SK-N-SH treated with all-trans-retinoic acid at 6 μM for 48 hours (cell line): ENCODE results near the gene UBAP1L.

Experiments used
- ATAC-seq: fragments of 200-7000 bp; cut with Tn5 transposase; 3 replicates; pipeline ENCODE4 v1.9.1; 2020; ENCODE audit warnings: mild to moderate bottlenecking, moderate library complexity
- ARNTL ChIP-seq: fragments of 450-650 bp; formaldehyde crosslinking; IDR thresholded peaks from 2 replicates; pipeline ENCODE4 v1.5.0; 2020; ENCODE audit warnings: low read depth, mild to moderate bottlenecking, moderate library complexity, borderline replicate concordance
- BACH2 ChIP-seq: fragments of 250-450 bp; sonication (Bioruptor Pico); IDR thresholded peaks from 2 replicates; pipeline ENCODE4 v1.9.0; 2021; ENCODE audit warnings: mild to moderate bottlenecking, borderline replicate concordance
- CREB5 ChIP-seq: fragments of 250-450 bp; sonication (Bioruptor Pico); IDR thresholded peaks from 2 replicates; pipeline ENCODE4 v1.5.1; 2020; ENCODE audit warnings: low read depth, mild to moderate bottlenecking, moderate library complexity
- CSDC2 ChIP-seq: fragments of 250-450 bp; sonication (Bioruptor Pico); IDR thresholded peaks from 2 replicates; pipeline ENCODE4 v1.5.0; 2020; ENCODE audit warnings: mild to moderate bottlenecking, moderate library complexity
- ESRRG ChIP-seq: fragments of 250-450 bp; sonication (Bioruptor Pico); IDR thresholded peaks from 2 replicates; pipeline ENCODE4 v1.6.1; 2021; ENCODE audit warnings: mild to moderate bottlenecking
- GLIS3 ChIP-seq: fragments of 250-450 bp; sonication (Bioruptor Pico); IDR thresholded peaks from 2 replicates; pipeline ENCODE4 v1.5.0; 2020; ENCODE audit warnings: mild to moderate bottlenecking, moderate library complexity
- ISL1 ChIP-seq: fragments of 250-450 bp; sonication (Bioruptor Pico); IDR thresholded peaks from 2 replicates; pipeline ENCODE4 v2.1.2; 2022; ENCODE audit warnings: mild to moderate bottlenecking, moderate library complexity
- RARB ChIP-seq: fragments of 250-450 bp; sonication (Bioruptor Pico); IDR thresholded peaks from 2 replicates; pipeline ENCODE4 v1.8.0; 2021; ENCODE audit warnings: mild to moderate bottlenecking, moderate library complexity
- SNAI2 ChIP-seq: fragments of 250-450 bp; sonication (Bioruptor Pico); IDR thresholded peaks from 2 replicates; pipeline ENCODE4 v1.5.0; 2020; ENCODE audit warnings: mild to moderate bottlenecking, moderate library complexity
- TCF4 ChIP-seq: fragments of 250-450 bp; sonication (Bioruptor Pico); IDR thresholded peaks from 2 replicates; pipeline ENCODE4 v1.8.0; 2021; ENCODE audit warnings: mild to moderate bottlenecking, moderate library complexity, borderline replicate concordance
- TOX ChIP-seq: fragments of 250-450 bp; sonication (Bioruptor Pico); IDR thresholded peaks from 2 replicates; pipeline ENCODE4 v1.8.0; 2021; ENCODE audit warnings: mild to moderate bottlenecking, moderate library complexity, borderline replicate concordance
- ZC3H10 ChIP-seq: fragments of 250-450 bp; sonication (Bioruptor Pico); IDR thresholded peaks from 2 replicates; pipeline ENCODE4 v1.5.1; 2021; ENCODE audit warnings: mild to moderate bottlenecking, moderate library complexity
- ZFP3 ChIP-seq: fragments of 250-450 bp; sonication (Bioruptor Pico); IDR thresholded peaks from 2 replicates; pipeline ENCODE4 v1.5.0; 2020; ENCODE audit warnings: mild to moderate bottlenecking, moderate library complexity
- ZFP30 ChIP-seq: fragments of 450-650 bp; formaldehyde crosslinking; IDR thresholded peaks from 2 replicates; pipeline ENCODE4 v1.5.0; 2022; ENCODE audit warnings: mild to moderate bottlenecking, moderate library complexity
- ZNF565 ChIP-seq: fragments of 450-650 bp; formaldehyde crosslinking; conservative IDR thresholded peaks from 2 replicates; pipeline ENCODE4 v1.5.0; 2020; ENCODE audit warnings: low read depth, mild to moderate bottlenecking, moderate library complexity
- ZNF8 ChIP-seq: fragments of 450-650 bp; formaldehyde crosslinking; IDR thresholded peaks from 2 replicates; pipeline ENCODE4 v1.5.0; 2020; ENCODE audit warnings: mild to moderate bottlenecking, moderate library complexity
- TF ChIP-seq, protein P1 (sequence below): fragments of 250-450 bp; sonication (Bioruptor Pico); IDR thresholded peaks from 2 replicates; pipeline ENCODE4 v1.8.0; 2021; ENCODE audit warnings: low read depth, mild to moderate bottlenecking, moderate library complexity, borderline replicate concordance
- TF ChIP-seq, protein P2 (sequence below): fragments of 250-450 bp; sonication (Bioruptor Pico); IDR thresholded peaks from 2 replicates; pipeline ENCODE4 v1.5.1; 2021; ENCODE audit warnings: mild to moderate bottlenecking, moderate library complexity
- TF ChIP-seq, protein P3 (sequence below): fragments of 250-450 bp; sonication (Bioruptor Pico); IDR thresholded peaks from 2 replicates; pipeline ENCODE4 v1.5.0; 2020; ENCODE audit warnings: mild to moderate bottlenecking, moderate library complexity

Gene UBAP1L

DNA sequence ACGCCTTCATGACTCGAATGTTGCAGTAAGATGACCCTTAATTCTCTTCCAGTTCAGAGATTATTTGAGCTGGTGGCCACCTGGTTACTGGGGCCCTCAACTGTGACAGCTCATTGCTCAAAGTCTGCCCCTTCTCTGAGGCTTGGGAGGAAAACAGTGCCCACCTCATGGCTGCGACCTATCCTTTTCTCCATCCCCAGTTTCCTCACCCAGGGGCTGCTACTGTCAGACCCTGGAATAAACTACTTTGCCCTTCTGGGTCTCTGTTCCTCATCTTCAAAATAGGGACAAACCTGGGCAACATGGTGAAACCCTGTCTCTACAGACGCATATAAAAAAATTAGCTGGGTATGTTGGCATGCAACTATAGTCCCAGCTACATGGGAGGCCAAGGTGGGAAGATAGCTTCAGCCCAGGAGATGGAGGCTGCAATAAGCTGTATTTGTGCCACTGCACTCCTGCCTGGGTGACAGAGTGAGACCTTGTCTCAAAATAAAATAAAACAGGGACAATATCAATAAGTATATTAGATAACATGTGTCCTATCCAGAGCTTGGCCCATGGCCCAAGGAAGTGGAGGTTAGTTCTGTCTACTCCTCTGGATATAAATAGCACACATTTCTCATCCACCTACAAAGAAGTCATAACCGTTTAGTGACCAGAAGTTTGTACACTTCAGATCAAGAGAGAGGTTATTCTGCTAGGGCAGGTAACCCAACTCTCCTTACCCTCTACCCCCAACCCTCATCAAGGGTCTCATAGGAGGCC lies 45.0 kb downstream of the UBAP1L start:
- no peak for ATAC-seq
- TF ChIP-seq ESRRG (no peak), ZNF565 (CRISPR knock-in tag) (no peak), GLIS3 (CRISPR knock-in tag) (no peak), TOX (CRISPR knock-in tag) (no peak), ARNTL (CRISPR knock-in tag) (no peak), ZFP3 (CRISPR knock-in tag) (no peak), ZFP30 (no peak), ZC3H10 (CRISPR knock-in tag) (no peak), TCF4 (no peak)
- TF ChIP-seq, protein P1, sequence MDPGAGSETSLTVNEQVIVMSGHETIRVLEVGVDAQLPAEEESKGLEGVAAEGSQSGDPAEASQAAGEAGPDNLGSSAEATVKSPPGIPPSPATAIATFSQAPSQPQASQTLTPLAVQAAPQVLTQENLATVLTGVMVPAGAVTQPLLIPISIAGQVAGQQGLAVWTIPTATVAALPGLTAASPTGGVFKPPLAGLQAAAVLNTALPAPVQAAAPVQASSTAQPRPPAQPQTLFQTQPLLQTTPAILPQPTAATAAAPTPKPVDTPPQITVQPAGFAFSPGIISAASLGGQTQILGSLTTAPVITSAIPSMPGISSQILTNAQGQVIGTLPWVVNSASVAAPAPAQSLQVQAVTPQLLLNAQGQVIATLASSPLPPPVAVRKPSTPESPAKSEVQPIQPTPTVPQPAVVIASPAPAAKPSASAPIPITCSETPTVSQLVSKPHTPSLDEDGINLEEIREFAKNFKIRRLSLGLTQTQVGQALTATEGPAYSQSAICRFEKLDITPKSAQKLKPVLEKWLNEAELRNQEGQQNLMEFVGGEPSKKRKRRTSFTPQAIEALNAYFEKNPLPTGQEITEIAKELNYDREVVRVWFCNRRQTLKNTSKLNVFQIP (CRISPR knock-in tag): no peak
- TF ChIP-seq, protein P2, sequence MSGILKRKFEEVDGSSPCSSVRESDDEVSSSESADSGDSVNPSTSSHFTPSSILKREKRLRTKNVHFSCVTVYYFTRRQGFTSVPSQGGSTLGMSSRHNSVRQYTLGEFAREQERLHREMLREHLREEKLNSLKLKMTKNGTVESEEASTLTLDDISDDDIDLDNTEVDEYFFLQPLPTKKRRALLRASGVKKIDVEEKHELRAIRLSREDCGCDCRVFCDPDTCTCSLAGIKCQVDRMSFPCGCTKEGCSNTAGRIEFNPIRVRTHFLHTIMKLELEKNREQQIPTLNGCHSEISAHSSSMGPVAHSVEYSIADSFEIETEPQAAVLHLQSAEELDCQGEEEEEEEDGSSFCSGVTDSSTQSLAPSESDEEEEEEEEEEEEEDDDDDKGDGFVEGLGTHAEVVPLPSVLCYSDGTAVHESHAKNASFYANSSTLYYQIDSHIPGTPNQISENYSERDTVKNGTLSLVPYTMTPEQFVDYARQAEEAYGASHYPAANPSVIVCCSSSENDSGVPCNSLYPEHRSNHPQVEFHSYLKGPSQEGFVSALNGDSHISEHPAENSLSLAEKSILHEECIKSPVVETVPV (CRISPR knock-in tag): no peak

GRCh38 chr15:65069179-65069578 lies 45.8 kb downstream of the UBAP1L start:
- TF ChIP-seq, protein P2 (CRISPR knock-in tag): no peak
- TF ChIP-seq CREB5 (CRISPR knock-in tag) (no peak), ARNTL (CRISPR knock-in tag) (no peak), TOX (CRISPR knock-in tag) (no peak), GLIS3 (CRISPR knock-in tag) (no peak), ZFP30 (no peak), RARB (CRISPR knock-in tag) (no peak), ZC3H10 (CRISPR knock-in tag) (no peak), CSDC2 (no peak), ISL1 (CRISPR knock-in tag) (no peak), ESRRG (no peak), ZFP3 (CRISPR knock-in tag) (no peak)
- no peak for ATAC-seq

- ATAC-seq: no peak
- TF ChIP-seq ISL1 (CRISPR knock-in tag) (no peak), BACH2 (CRISPR knock-in tag) (no peak), ZC3H10 (CRISPR knock-in tag) (no peak), TOX (CRISPR knock-in tag) (no peak), ZNF8 (CRISPR knock-in tag) (no peak), SNAI2 (CRISPR knock-in tag) (no peak)
- TF ChIP-seq, protein P3, sequence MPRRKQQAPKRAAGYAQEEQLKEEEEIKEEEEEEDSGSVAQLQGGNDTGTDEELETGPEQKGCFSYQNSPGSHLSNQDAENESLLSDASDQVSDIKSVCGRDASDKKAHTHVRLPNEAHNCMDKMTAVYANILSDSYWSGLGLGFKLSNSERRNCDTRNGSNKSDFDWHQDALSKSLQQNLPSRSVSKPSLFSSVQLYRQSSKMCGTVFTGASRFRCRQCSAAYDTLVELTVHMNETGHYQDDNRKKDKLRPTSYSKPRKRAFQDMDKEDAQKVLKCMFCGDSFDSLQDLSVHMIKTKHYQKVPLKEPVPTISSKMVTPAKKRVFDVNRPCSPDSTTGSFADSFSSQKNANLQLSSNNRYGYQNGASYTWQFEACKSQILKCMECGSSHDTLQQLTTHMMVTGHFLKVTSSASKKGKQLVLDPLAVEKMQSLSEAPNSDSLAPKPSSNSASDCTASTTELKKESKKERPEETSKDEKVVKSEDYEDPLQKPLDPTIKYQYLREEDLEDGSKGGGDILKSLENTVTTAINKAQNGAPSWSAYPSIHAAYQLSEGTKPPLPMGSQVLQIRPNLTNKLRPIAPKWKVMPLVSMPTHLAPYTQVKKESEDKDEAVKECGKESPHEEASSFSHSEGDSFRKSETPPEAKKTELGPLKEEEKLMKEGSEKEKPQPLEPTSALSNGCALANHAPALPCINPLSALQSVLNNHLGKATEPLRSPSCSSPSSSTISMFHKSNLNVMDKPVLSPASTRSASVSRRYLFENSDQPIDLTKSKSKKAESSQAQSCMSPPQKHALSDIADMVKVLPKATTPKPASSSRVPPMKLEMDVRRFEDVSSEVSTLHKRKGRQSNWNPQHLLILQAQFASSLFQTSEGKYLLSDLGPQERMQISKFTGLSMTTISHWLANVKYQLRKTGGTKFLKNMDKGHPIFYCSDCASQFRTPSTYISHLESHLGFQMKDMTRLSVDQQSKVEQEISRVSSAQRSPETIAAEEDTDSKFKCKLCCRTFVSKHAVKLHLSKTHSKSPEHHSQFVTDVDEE (CRISPR knock-in tag): no peak
- TF ChIP-seq, all 23 proteins: peak for 0
Measured at GRCh38 chr15:65068403-65068788, 46.6 kb downstream of the UBAP1L start.
